ENCODE results near the gene TRMT11.
"Not testable (repeated sequence)": the region's sequence is repeated elsewhere in the genome, so short reads cannot be mapped to it uniquely, and the experiment has no call there.

The TRMT11 gene

GRCh38 chr6:125956506-125957390 is 29.6 kb upstream of the TRMT11 start, which contains the start of gene HINT3:
TSS of gene HINT3 (plus strand) at chr6:125956770. CDS start at chr6:125956978, 208 bp downstream.
- DNase-seq (ENCODE audit: low read depth in 2 of 2): peak; percentile 90 to 91

- no peak for DNase-seq (ENCODE audit: low read depth in 2 of 2)
Observed at GRCh38 chr6:125957391-125957693, 29.0 kb upstream of the TRMT11 start.

- no peak for DNase-seq (ENCODE audit: low read depth in 2 of 2)
Observed at GRCh38 chr6:125957845-125958244, 28.5 kb upstream of the TRMT11 start.

- no peak for DNase-seq (ENCODE audit: low read depth in 2 of 2)
Observed at GRCh38 chr6:125959041-125959440, 27.3 kb upstream of the TRMT11 start.

GRCh38 chr6:125961117-125961516 is 25.2 kb upstream of the TRMT11 start:
- no peak for DNase-seq (ENCODE audit: low read depth in 2 of 2)

GRCh38 chr6:125962900-125963497 is 23.3 kb upstream of the TRMT11 start:
- DNase-seq (ENCODE audit: low read depth in 2 of 2): no peak

- DNase-seq (ENCODE audit: low read depth in 2 of 2): no peak
Observed at GRCh38 chr6:125963817-125964216, 22.5 kb upstream of the TRMT11 start.

- DNase-seq (ENCODE audit: low read depth in 2 of 2): no peak
Observed at GRCh38 chr6:125966569-125966968, 19.8 kb upstream of the TRMT11 start.

- DNase-seq (ENCODE audit: low read depth in 2 of 2): no peak
Observed at GRCh38 chr6:125968493-125968892, 17.8 kb upstream of the TRMT11 start.

- no peak for DNase-seq (ENCODE audit: low read depth in 2 of 2)
Observed at GRCh38 chr6:125970760-125971159, 15.6 kb upstream of the TRMT11 start.

- not testable (repeated sequence) for DNase-seq (ENCODE audit: low read depth in 2 of 2)
Observed at GRCh38 chr6:125972478-125972877, 13.9 kb upstream of the TRMT11 start.

GRCh38 chr6:125974214-125974866 is 12.0 kb upstream of the TRMT11 start:
- peak; percentile 34 to 47 for DNase-seq (ENCODE audit: low read depth in 2 of 2)

GRCh38 chr6:125979101-125979500 is 7.2 kb upstream of the TRMT11 start:
- no peak for DNase-seq (ENCODE audit: low read depth in 2 of 2)

- DNase-seq (ENCODE audit: low read depth in 2 of 2): no peak
Observed at GRCh38 chr6:125981571-125982185, 4.7 kb upstream of the TRMT11 start.

GRCh38 chr6:125983246-125983945 is 2.9 kb upstream of the TRMT11 start:
- DNase-seq (ENCODE audit: low read depth in 2 of 2): peak; percentile 70 to 73

GRCh38 chr6:125984311-125984710 is 2.0 kb upstream of the TRMT11 start:
- DNase-seq (ENCODE audit: low read depth in 2 of 2): peak; percentile 43 to 49

GRCh38 chr6:125985522-125985921 is 818 bp upstream of the TRMT11 start:
- no peak for DNase-seq (ENCODE audit: low read depth in 2 of 2)

GRCh38 chr6:125985979-125986300 is 400 bp upstream of the TRMT11 start:
- DNase-seq (ENCODE audit: low read depth in 2 of 2): no peak

- no peak for DNase-seq (ENCODE audit: low read depth in 2 of 2)
Observed at GRCh38 chr6:125987026-125987617, 782 bp downstream of the TRMT11 start.

- DNase-seq (ENCODE audit: low read depth in 2 of 2): no peak
Observed at GRCh38 chr6:125988280-125988679, 1.9 kb downstream of the TRMT11 start.

GRCh38 chr6:125989631-125990030 is 3.3 kb downstream of the TRMT11 start:
- DNase-seq (ENCODE audit: low read depth in 2 of 2): no peak

Measured in fibroblast of skin of left quadriceps (primary cell).